Measurements from ENCODE around the gene TMCC2.
"Not testable (repeated sequence)": the region's sequence is repeated elsewhere in the genome, so short reads cannot be mapped to it uniquely, and the experiment has no call there.

Gene TMCC2

DNA sequence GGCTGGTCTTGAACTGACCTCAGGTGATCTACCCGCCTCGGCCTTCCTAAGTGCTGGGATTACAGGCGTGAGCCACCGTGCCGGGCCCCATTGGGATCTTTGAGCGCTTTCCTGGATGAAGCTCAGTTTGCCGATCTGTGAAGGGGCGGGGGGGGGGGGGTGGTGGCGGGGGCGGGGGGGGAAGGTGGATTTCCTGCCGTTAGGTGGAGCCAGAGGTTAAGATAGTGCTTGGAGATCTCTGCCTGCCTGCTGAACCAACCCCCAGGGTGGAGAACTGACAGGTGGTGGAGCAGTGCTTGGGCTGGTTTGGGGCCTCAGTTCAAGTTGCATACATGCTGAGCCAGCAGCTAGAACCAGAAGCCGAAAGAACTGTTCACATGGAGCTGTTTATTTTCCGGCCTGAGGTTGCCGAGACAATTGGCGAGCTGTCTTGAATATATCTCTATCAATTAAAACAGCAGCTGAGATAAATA is 1.7 kb downstream of the TMCC2 start:
- POLR2A ChIA-PET (ENCODE audit: low non-redundant PET): interaction anchor here (0.8 kb wide), 1 partner anchor 27 kb away, joined by 3 read pairs; no protein-coding TSS in a partner anchor
- CTCF ChIA-PET: interaction anchor here (0.5 to 7.5 kb wide), 19 partner anchors 10 to 326 kb away, joined by 3 to 166 read pairs (median 4); no protein-coding TSS in a partner anchor
- H3K27ac ChIP-seq: peak overlapping the region; percentile 78
- peak; percentile 98 for DNase-seq (ENCODE audit: low spot score)
- TF ChIP-seq, protein P1, sequence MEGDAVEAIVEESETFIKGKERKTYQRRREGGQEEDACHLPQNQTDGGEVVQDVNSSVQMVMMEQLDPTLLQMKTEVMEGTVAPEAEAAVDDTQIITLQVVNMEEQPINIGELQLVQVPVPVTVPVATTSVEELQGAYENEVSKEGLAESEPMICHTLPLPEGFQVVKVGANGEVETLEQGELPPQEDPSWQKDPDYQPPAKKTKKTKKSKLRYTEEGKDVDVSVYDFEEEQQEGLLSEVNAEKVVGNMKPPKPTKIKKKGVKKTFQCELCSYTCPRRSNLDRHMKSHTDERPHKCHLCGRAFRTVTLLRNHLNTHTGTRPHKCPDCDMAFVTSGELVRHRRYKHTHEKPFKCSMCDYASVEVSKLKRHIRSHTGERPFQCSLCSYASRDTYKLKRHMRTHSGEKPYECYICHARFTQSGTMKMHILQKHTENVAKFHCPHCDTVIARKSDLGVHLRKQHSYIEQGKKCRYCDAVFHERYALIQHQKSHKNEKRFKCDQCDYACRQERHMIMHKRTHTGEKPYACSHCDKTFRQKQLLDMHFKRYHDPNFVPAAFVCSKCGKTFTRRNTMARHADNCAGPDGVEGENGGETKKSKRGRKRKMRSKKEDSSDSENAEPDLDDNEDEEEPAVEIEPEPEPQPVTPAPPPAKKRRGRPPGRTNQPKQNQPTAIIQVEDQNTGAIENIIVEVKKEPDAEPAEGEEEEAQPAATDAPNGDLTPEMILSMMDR (conservative IDR thresholded peaks at IDR 0.05; ENCODE audit: low read depth): peak; percentile 34

DNA sequence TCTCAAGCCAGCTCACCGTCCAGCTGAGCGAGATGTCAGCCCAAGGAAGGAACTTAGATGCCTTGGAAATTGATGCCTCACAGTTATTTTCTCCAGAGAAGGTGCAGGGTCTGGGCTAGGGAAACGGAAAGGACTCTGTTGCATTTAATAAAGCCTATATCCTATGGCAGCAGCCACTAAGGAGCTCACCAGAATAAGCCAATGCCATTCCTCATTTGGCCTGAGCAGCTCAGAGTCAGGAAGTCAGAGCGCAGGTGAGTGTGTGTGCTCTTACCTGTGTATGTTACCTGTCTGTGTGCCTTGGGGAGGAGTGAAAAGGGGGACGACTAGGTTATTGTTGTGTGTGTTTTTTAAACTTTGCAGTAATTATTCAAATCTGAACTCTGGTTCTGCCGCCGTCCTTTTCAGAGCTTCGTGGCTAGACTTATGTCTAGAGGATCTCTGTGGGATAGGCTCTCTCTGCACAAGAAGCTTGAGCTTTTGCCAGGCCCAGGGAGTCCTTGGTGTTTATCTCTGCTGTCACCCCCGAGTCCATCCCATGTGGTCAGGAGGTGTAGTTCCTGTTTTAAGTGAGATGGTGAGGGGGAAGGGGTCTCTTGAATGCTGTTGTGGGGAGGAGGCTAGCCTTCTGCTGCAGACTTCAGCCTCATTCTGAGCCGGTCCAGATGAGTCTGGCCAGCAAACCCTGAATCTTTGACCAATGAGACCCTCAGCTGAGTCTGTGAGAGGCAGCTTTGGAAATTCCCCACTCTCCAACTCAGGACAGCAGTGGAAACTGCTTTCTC is 2.4 kb downstream of the TMCC2 start:
- CTCF ChIA-PET: interaction anchor here (0.5 to 7.5 kb wide), 20 partner anchors 9 to 326 kb away, joined by 3 to 166 read pairs (median 4); no protein-coding TSS in a partner anchor
- no peak for DNase-seq (ENCODE audit: low spot score)
- POLR2A ChIA-PET (ENCODE audit: low non-redundant PET): interaction anchor here (0.6 to 0.8 kb wide), 2 partner anchors 26 to 50 kb away, joined by 3 read pairs; no protein-coding TSS in a partner anchor
- TF ChIP-seq, protein P1 (conservative IDR thresholded peaks at IDR 0.05; ENCODE audit: low read depth): no peak
- peak overlapping the region; percentile 78 for H3K27ac ChIP-seq

DNA sequence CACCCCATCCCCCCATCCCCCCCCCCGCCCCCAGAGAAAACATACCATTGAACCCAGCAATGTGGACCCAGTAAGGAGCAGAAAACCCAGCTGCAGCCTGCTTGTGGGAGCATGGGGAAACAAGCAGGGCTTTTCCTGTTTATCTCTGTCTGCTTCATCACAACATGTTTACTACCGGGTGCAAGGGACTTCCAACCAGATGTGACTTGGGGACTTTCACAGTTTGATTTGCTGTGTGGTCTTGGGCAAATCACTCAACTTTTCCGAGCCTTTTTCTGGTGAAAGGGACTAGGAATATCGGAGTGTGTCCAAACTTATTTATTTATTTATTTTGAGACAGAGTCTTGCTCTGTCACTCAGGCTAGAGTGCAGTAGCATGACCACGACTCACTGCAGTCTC is 3.2 kb downstream of the TMCC2 start:
- TF ChIP-seq, protein P1 (conservative IDR thresholded peaks at IDR 0.05; ENCODE audit: low read depth): no peak
- CTCF ChIA-PET: interaction anchor here (0.6 to 7.5 kb wide), 3 partner anchors 26 to 155 kb away, joined by 3 to 166 read pairs (median 4); no protein-coding TSS in a partner anchor
- H3K27ac ChIP-seq: no peak overlapping the region
- DNase-seq (ENCODE audit: low spot score): no peak
- POLR2A ChIA-PET (ENCODE audit: low non-redundant PET): no interaction called here

DNA sequence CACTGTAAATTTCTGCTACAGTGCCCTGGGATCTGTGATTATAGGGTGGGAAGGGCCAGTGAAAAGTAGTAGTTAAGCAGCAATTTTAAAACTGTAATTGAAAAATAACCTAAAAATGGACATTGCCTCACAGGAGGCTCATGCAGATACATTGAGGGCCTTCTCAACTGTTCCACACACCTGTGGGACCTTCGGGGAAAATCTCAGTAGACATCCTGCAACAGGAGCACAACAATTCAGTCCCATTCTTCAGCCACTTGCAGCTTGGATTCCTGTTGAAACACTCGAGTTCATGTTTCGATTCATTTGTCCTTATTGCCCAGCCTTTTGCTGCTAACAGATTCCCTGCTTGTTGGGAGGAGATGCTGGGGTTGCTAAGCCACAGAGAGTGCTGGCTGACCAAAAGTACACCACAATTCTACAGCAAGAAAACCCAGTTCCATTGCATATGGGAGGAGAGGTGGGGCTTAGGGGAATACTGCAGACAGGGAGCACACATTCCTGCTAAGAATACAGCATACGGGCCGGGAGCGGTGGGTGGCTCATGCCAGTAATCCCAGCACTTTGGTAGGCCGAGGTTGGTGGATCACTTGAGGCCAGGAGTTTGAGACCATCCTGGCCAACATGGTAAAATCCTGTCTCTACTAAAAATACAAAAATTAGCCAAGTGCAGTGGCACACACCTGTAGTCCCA is 4.5 kb downstream of the TMCC2 start:
- CTCF ChIA-PET: interaction anchor here (0.6 to 7.5 kb wide), 2 partner anchors 25 to 40 kb away, joined by 3 to 166 read pairs; no protein-coding TSS in a partner anchor
- TF ChIP-seq, protein P1 (conservative IDR thresholded peaks at IDR 0.05; ENCODE audit: low read depth): no peak
- DNase-seq (ENCODE audit: low spot score): no peak
- POLR2A ChIA-PET (ENCODE audit: low non-redundant PET): no interaction called here
- no peak overlapping the region for H3K27ac ChIP-seq

DNA sequence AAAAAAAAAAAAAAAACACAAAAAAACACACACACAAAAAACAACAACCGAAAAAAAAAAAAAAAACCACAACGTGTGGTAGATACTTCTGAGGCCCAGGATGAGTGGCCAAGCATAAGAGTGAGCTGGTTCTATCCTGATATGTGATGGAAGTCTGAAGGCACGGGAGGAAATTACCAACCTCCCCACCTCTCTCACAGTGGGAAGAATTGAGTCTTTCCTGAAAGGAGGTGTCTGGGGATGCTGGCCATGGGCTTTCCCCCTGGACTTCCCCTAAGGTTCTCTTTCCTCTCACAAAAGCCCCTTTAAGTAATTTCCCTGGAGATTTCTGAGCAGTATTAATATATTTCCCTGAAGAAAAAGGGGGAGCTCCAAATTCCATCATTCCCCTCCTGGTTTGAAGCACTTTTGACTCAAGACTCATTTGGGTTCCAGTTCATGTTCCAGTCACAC is 5.2 kb downstream of the TMCC2 start:
- ChIA-PET POLR2A (ENCODE audit: low non-redundant PET) (no interaction called here), CTCF (interaction anchor here (0.6 to 7.5 kb wide), 4 partner anchors 24 to 296 kb away, joined by 3 to 166 read pairs (median 5); partner anchors contain the start of gene NUAK2)
- no peak for DNase-seq (ENCODE audit: low spot score)
- TF ChIP-seq, protein P1 (conservative IDR thresholded peaks at IDR 0.05; ENCODE audit: low read depth): no peak
- H3K27ac ChIP-seq: no peak overlapping the region

DNA sequence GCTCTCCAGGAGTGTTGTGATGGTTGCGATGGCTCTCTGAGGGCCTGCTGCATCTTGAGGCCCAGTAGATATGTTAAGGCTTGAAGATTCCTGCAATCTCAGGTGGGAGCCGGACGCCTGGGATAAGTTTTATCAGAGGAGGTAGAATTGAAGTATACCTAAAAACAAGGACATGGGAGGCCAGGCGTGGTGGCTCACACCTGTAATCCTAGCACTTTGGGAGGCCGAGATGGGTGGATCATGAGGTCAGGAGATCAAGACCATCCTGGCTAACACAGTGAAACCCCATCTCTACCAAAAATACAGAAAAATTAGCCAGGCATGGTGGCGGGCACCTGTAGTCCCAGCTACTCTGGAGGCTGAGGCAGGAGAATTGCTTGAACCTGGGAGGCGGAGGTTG is 6.2 kb downstream of the TMCC2 start:
- H3K27ac ChIP-seq; DNase-seq (ENCODE audit: low spot score); POLR2A ChIA-PET (ENCODE audit: low non-redundant PET): not testable (repeated sequence)
- CTCF ChIA-PET: interaction anchor here (0.5 to 2.5 kb wide), 5 partner anchors 22 to 1483 kb away, joined by 3 to 10 read pairs (median 4); partner anchors contain the start of gene NUAK2
